Measurements from ENCODE around the gene ITPR3. TPM values are rescaled to one million over a fixed set of nuclear protein-coding genes. Genes with fewer than 3 reads are reported as not detected.

The ITPR3 gene
- 31.9 to 49.4 TPM (median 42.7 TPM) in 5 replicates for total RNA-seq (2022; extraction: Qiagen RNA extraction)

GRCh38 chr6:33620856-33621710, at the start of gene ITPR3:
TSS of gene ITPR3 (plus strand) at chr6:33621322. CDS start at chr6:33621603, 281 bp downstream.

GRCh38 chr6:33579828-33580714, 41.1 kb upstream of the ITPR3 start, which contains the start of gene BAK1:
TSS of gene BAK1 (minus strand) at chr6:33580276. CDS start at chr6:33577604, 2,672 bp downstream.

GRCh38 chr6:33711140-33712129, 90.3 kb downstream of the ITPR3 start, which contains the start of gene UQCC2:
TSS of gene UQCC2 (minus strand) at chr6:33711700. CDS start at chr6:33711686, 14 bp downstream.

Other genes starting within 250 kb of the ITPR3 start
- 41.3 to 47.9 TPM (median 45.8 TPM) in 5 replicates for gene KIFC1, start 229.5 kb upstream of the ITPR3 start, total RNA-seq (2022; extraction: Qiagen RNA extraction)
- 12.9 to 20.5 TPM (median 18.7 TPM) in 5 replicates for gene PHF1, start 210.3 kb upstream of the ITPR3 start, total RNA-seq (2022; extraction: Qiagen RNA extraction)
- 179 to 238 TPM (median 212 TPM) in 5 replicates for gene CUTA, start 203.2 kb upstream of the ITPR3 start, total RNA-seq (2022; extraction: Qiagen RNA extraction)
- gene SYNGAP1, start 201.3 kb upstream of the ITPR3 start, total RNA-seq (2022; extraction: Qiagen RNA extraction) = 3.2 to 6.4 TPM (median 5.2 TPM) in 5 replicates
- 10.5 to 11.9 TPM (median 11.8 TPM) in 5 replicates for gene ZBTB9, start 166.7 kb upstream of the ITPR3 start, total RNA-seq (2022; extraction: Qiagen RNA extraction)
- gene BAK1, start 41.0 kb upstream of the ITPR3 start, total RNA-seq (2022; extraction: Qiagen RNA extraction) = 34.0 to 41.4 TPM (median 39.6 TPM) in 5 replicates
- gene UQCC2, start 90.4 kb downstream of the ITPR3 start, total RNA-seq (2022; extraction: Qiagen RNA extraction) = 68.5 to 114 TPM (median 97.8 TPM) in 5 replicates
- 0.08 to 0.18 TPM (median 0.14 TPM) in 5 replicates for gene IP6K3, start 125.6 kb downstream of the ITPR3 start, total RNA-seq (2022; extraction: Qiagen RNA extraction)
- gene LEMD2, start 167.8 kb downstream of the ITPR3 start, total RNA-seq (2022; extraction: Qiagen RNA extraction) = 33.9 to 44.6 TPM (median 44.0 TPM) in 5 replicates
- gene MLN, start 182.7 kb downstream of the ITPR3 start, total RNA-seq (2022; extraction: Qiagen RNA extraction) = not detected in 5 replicates